H9 (cell line): ENCODE measurements around the gene PKD2L2. TPM values are rescaled to one million over a fixed set of nuclear protein-coding genes. Genes with fewer than 3 reads are reported as not detected.

ENCODE experiments used
- DNase-seq: peaks from one replicate; pipeline ENCODE4 v3.0.0-alpha.2; 2017
- H2AFZ ChIP-seq: one replicate; pipeline ENCODE4 v1.6.1; 2013; ENCODE audit warnings: mild to moderate bottlenecking, low read length, control low read depth, moderate library complexity
- H2AK5ac ChIP-seq: 2 replicates; pipeline ENCODE4 v1.6.1; 2013; ENCODE audit warnings: low read length, control low read depth, mixed read lengths; ENCODE audit not compliant: insufficient read length
- H2BK120ac ChIP-seq: one replicate; pipeline ENCODE4 v1.6.1; 2013; ENCODE audit warnings: low read depth, mild to moderate bottlenecking, low read length, control low read depth, inconsistent platforms; ENCODE audit not compliant: poor library complexity, severe bottlenecking
- H2BK12ac ChIP-seq: 2 replicates; pipeline ENCODE4 v1.6.1; 2013; ENCODE audit warnings: low read length, control low read depth, mixed read lengths, low read depth; ENCODE audit not compliant: insufficient read length
- H2BK15ac ChIP-seq: 2 replicates; pipeline ENCODE4 v1.6.1; 2013; ENCODE audit warnings: low read depth, low read length, control low read depth
- H2BK20ac ChIP-seq: one replicate; pipeline ENCODE4 v1.6.1; 2013; ENCODE audit warnings: low read depth, mild to moderate bottlenecking, low read length, control low read depth, inconsistent platforms; ENCODE audit not compliant: poor library complexity, severe bottlenecking
- H2BK5ac ChIP-seq: 2 replicates; pipeline ENCODE4 v1.6.1; 2013; ENCODE audit warnings: low read length, control low read depth, mixed read lengths; ENCODE audit not compliant: insufficient read length
- H3K14ac ChIP-seq: 2 replicates; pipeline ENCODE4 v1.6.1; 2013; ENCODE audit warnings: low read length, control low read depth; ENCODE audit not compliant: insufficient read depth
- H3K18ac ChIP-seq: 2 replicates; pipeline ENCODE4 v1.6.1; 2013; ENCODE audit warnings: low read depth, mild to moderate bottlenecking, mixed read lengths, low read length, control low read depth; ENCODE audit not compliant: insufficient read length
- H3K23ac ChIP-seq: 2 replicates; pipeline ENCODE4 v1.6.1; 2013; ENCODE audit warnings: low read length, control low read depth, mixed read lengths, low read depth; ENCODE audit not compliant: insufficient read length
- H3K23me2 ChIP-seq: 2 replicates; pipeline ENCODE4 v1.6.1; 2013; ENCODE audit warnings: low read depth, mild to moderate bottlenecking, mixed read lengths, low read length, control low read depth; ENCODE audit not compliant: insufficient read length, poor library complexity, severe bottlenecking
- H3K27ac ChIP-seq: 2 replicates; pipeline ENCODE4 v1.5.1; 2013; ENCODE audit warnings: low read length, control low read depth, mixed read lengths, low read depth; ENCODE audit not compliant: insufficient read length
- H3K27me3 ChIP-seq: 2 replicates; pipeline ENCODE4 v1.6.1; 2013; ENCODE audit warnings: low read length, control low read depth, inconsistent platforms; ENCODE audit not compliant: insufficient read depth
- H3K4ac ChIP-seq: 2 replicates; pipeline ENCODE4 v1.6.1; 2013; ENCODE audit warnings: low read depth, mild to moderate bottlenecking, control low read depth, inconsistent platforms, low read length, moderate library complexity
- H3K4me1 ChIP-seq: 2 replicates; pipeline ENCODE4 v1.6.1; 2013; ENCODE audit warnings: low read length, control low read depth, inconsistent platforms; ENCODE audit not compliant: insufficient read depth
- H3K4me2 ChIP-seq: 2 replicates; pipeline ENCODE4 v1.6.1; 2013; ENCODE audit warnings: low read length, control low read depth, mixed read lengths; ENCODE audit not compliant: insufficient read length, insufficient read depth
- H3K56ac ChIP-seq: 2 replicates; pipeline ENCODE4 v1.6.1; 2013; ENCODE audit warnings: low read depth, mild to moderate bottlenecking, mixed read lengths, low read length, control low read depth; ENCODE audit not compliant: insufficient read length
- H3K79me1 ChIP-seq: 2 replicates; pipeline ENCODE4 v1.6.1; 2013; ENCODE audit warnings: low read depth, mild to moderate bottlenecking, moderate library complexity, low read length, control low read depth, inconsistent platforms; ENCODE audit not compliant: insufficient read depth, poor library complexity, severe bottlenecking
- H3K79me2 ChIP-seq: 2 replicates; pipeline ENCODE4 v1.6.1; 2013; ENCODE audit warnings: low read length, control low read depth, inconsistent platforms; ENCODE audit not compliant: insufficient read depth
- H3K9ac ChIP-seq: 2 replicates; pipeline ENCODE4 v1.6.1; 2013; ENCODE audit warnings: low read length, control low read depth, mixed read lengths; ENCODE audit not compliant: insufficient read length; ENCODE audit errors: extremely low read depth
- H3K9me3 ChIP-seq: one replicate; pipeline ENCODE4 v1.6.1; 2013; ENCODE audit warnings: low read depth, low read length, inconsistent platforms; ENCODE audit not compliant: control insufficient read depth
- H3T11ph ChIP-seq: one replicate; pipeline ENCODE4 v1.6.1; 2013; ENCODE audit warnings: mild to moderate bottlenecking, low read length, control low read depth, inconsistent platforms
- H4K20me1 ChIP-seq: one replicate; pipeline ENCODE4 v1.6.1; 2013; ENCODE audit not compliant: control insufficient read depth, insufficient read length, insufficient read depth
- H4K5ac ChIP-seq: 2 replicates; pipeline ENCODE4 v1.6.1; 2013; ENCODE audit warnings: low read depth, mild to moderate bottlenecking, mixed read lengths, low read length, control low read depth; ENCODE audit not compliant: insufficient read length
- H4K8ac ChIP-seq: replicated peaks from 2 replicates; pipeline ENCODE4 v1.6.1; 2013; ENCODE audit warnings: low read length, control low read depth, mixed read lengths, low read depth; ENCODE audit not compliant: insufficient read length
- H4K91ac ChIP-seq: 2 replicates; pipeline ENCODE4 v1.6.1; 2013; ENCODE audit warnings: low read depth, mild to moderate bottlenecking, moderate library complexity, mixed read lengths, low read length, control low read depth; ENCODE audit not compliant: insufficient read length
- H3K27ac Mint-ChIP-seq, 3 experiments: 2 replicates in 2 of 3; 3 replicates in 1 of 3; pipeline ENCODE4 v1.8.0; 2020 to 2021; ENCODE audit warnings: mixed read lengths in 3 of 3, mild to moderate bottlenecking in 1 of 3, moderate library complexity in 1 of 3
- H3K27me3 Mint-ChIP-seq: 2 replicates; pipeline ENCODE4 v1.8.0; 2021; ENCODE audit warnings: low read depth, mild to moderate bottlenecking, moderate library complexity, mixed read lengths
- H3K36me3 Mint-ChIP-seq, 3 experiments: 2 replicates in 2 of 3; 3 replicates in 1 of 3; pipeline ENCODE4 v1.8.0; 2020 to 2021; ENCODE audit warnings: low read depth in 3 of 3, mixed read lengths in 3 of 3; ENCODE audit not compliant: insufficient read depth in 1 of 3
- H3K4me1 Mint-ChIP-seq, 2 experiments: 2 replicates each; pipeline ENCODE4 v1.8.0; 2020; ENCODE audit warnings: mixed read lengths in 2 of 2
- H3K4me3 Mint-ChIP-seq, 2 experiments: 2 replicates in 1 of 2; 3 replicates in 1 of 2; pipeline ENCODE4 v1.8.0; 2020 to 2021; ENCODE audit warnings: mild to moderate bottlenecking in 2 of 2, mixed read lengths in 2 of 2, moderate library complexity in 1 of 2
- H3K9me3 Mint-ChIP-seq, 2 experiments: 2 replicates in 1 of 2; 3 replicates in 1 of 2; pipeline ENCODE4 v1.8.0; 2020; ENCODE audit warnings: mild to moderate bottlenecking in 2 of 2, mixed read lengths in 2 of 2, moderate library complexity in 1 of 2
- CTCF ChIP-seq: fragments of 200-600 bp; sonication (generic); conservative IDR thresholded peaks from 3 replicates; pipeline ENCODE4 v1.8.0; 2021; ENCODE audit warnings: antibody characterized with exemption, mild to moderate bottlenecking
- WGBS: extraction: QIAGEN DNeasy Blood & Tissue Kit; methylation state at CpG from one replicate; pipeline ENCODE4 v1.1.7; 2013; ENCODE audit warnings: missing lambda C conversion rate, low lambda C conversion rate, mixed read lengths; ENCODE audit not compliant: insufficient read length; ENCODE audit errors: extremely low coverage; 5-methylcytosine and 5-hydroxymethylcytosine counted together
- total RNA-seq: library from RNA; stranded (reverse); gene quantifications from 2 replicates; pipeline ENCODE4 v1.2.1, GENCODE V29; 2021

PKD2L2 gene
- total RNA-seq, 1 experiment from 2014 or later = not detected

GRCh38 chr5:137896560-137896959, 7.3 kb downstream of the PKD2L2 start:
- Histone ChIP-seq H3K4me2 (no peak overlapping the region), H2BK120ac (no peak overlapping the region), H3K4ac (no peak overlapping the region), H2BK12ac (no peak overlapping the region), H3K18ac (no peak overlapping the region), H4K20me1 (no peaks in the 10 kb centered on the region), H3K27ac (no peak overlapping the region), H3K4me1 (no peaks in the 10 kb centered on the region), H3K27me3 (no peaks in the 10 kb centered on the region), H3K9me3 (no peaks in the 10 kb centered on the region), H3K79me1 (no peaks in the 10 kb centered on the region), H2AK5ac (no peak overlapping the region), H2BK20ac (no peak overlapping the region), H3K56ac (no peak overlapping the region), H3K23ac (no peak overlapping the region), H3K79me2 (no peaks in the 10 kb centered on the region), H3K23me2 (no peaks in the 10 kb centered on the region), H2AFZ (no peak overlapping the region), H3K9ac (no peak overlapping the region), H2BK15ac (no peak overlapping the region), H2BK5ac (no peak overlapping the region), H4K91ac (no peak overlapping the region), H4K5ac (no peak overlapping the region), H3K14ac (no peak overlapping the region), H3T11ph (no peak overlapping the region), H4K8ac (no peak overlapping the region)
- no peaks in the 10 kb centered on the region for H3K4me1 Mint-ChIP-seq
- no peak for TF ChIP-seq CTCF
- H3K36me3 Mint-ChIP-seq = no peaks in the 10 kb centered on the region
- H3K4me3 Mint-ChIP-seq = no peak overlapping the region
- DNase-seq = no peak
- no CpG with 5 or more reads among the region's 3 CpGs for WGBS
- H3K27ac Mint-ChIP-seq = no peak overlapping the region; a peak in 1 of 7 replicates
- no peaks in the 10 kb centered on the region for H3K9me3 Mint-ChIP-seq
- no peaks in the 10 kb centered on the region for H3K27me3 Mint-ChIP-seq
